IMR-90 (cell line): ENCODE results near the gene SLIT1.

Experiments
- BHLHE40 ChIP-seq: fragments of 150-350 bp; IDR thresholded peaks from 2 replicates; pipeline ENCODE4 v1.6.1; 2016; ENCODE audit warnings: mild to moderate bottlenecking, low read depth, low read length
- CEBPB ChIP-seq: IDR thresholded peaks from 2 replicates; pipeline ENCODE4 v1.6.1; 2012; ENCODE audit warnings: low read depth, low read length, improper control_type of control experiment
- CHD1 ChIP-seq: IDR thresholded peaks from 2 replicates; pipeline ENCODE4 v1.6.1; 2012; ENCODE audit warnings: low read depth, low read length, improper control_type of control experiment
- MAFK ChIP-seq: IDR thresholded peaks from 2 replicates; pipeline ENCODE4 v1.6.1; 2012; ENCODE audit warnings: low read depth, low read length, improper control_type of control experiment
- MXI1 ChIP-seq: IDR thresholded peaks from 2 replicates; pipeline ENCODE4 v1.6.1; 2012; ENCODE audit warnings: low read depth, mild to moderate bottlenecking, low read length, moderate library complexity, borderline replicate concordance
- NFE2L2 ChIP-seq: fragments of 150-350 bp; IDR thresholded peaks from 2 replicates; pipeline ENCODE4 v1.6.1; 2016; ENCODE audit warnings: low read depth, mild to moderate bottlenecking, low read length
- POLR2A ChIP-seq: IDR thresholded peaks from 2 replicates; pipeline ENCODE4 v1.6.1; 2012; ENCODE audit warnings: mild to moderate bottlenecking, low read depth, low read length
- RAD21 ChIP-seq: IDR thresholded peaks from 2 replicates; pipeline ENCODE4 v1.6.1; 2012; ENCODE audit warnings: low read length, improper control_type of control experiment
- RCOR1 ChIP-seq: IDR thresholded peaks from 2 replicates; pipeline ENCODE4 v1.6.1; 2012; ENCODE audit warnings: mild to moderate bottlenecking, low read length, improper control_type of control experiment; ENCODE audit not compliant: insufficient replicate concordance
- SMC3 ChIP-seq: fragments of 150-350 bp; IDR thresholded peaks from 2 replicates; pipeline ENCODE4 v1.6.1; 2016; ENCODE audit warnings: low read depth, mild to moderate bottlenecking, antibody characterized with exemption, low read length, moderate library complexity
- TF ChIP-seq, protein P1 (sequence below): conservative IDR thresholded peaks from 2 replicates; pipeline ENCODE4 v1.5.1; 2012; ENCODE audit warnings: mild to moderate bottlenecking, low read depth, low read length, improper control_type of control experiment

DNA sequence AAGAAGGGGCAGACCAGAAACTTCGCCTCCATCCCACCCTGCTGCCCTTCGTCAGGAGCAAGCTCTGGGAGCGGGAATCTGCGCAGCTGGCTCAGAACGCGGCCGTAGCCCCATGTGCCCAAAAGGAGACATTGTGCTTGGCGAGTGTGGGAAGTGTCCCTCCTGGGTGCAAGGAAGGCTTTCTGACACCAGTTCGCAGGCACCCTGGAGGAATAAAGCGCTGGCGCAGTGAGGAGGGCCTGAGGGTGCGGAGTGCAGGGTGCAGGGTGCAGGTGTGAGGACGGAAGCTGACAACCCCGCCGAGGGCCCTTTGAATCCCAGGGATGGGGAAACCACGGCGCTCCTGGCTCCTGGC lies 811 bp downstream of the SLIT1 start:
- TF ChIP-seq POLR2A: no peak
- no peak for TF ChIP-seq MXI1
- TF ChIP-seq, protein P1, sequence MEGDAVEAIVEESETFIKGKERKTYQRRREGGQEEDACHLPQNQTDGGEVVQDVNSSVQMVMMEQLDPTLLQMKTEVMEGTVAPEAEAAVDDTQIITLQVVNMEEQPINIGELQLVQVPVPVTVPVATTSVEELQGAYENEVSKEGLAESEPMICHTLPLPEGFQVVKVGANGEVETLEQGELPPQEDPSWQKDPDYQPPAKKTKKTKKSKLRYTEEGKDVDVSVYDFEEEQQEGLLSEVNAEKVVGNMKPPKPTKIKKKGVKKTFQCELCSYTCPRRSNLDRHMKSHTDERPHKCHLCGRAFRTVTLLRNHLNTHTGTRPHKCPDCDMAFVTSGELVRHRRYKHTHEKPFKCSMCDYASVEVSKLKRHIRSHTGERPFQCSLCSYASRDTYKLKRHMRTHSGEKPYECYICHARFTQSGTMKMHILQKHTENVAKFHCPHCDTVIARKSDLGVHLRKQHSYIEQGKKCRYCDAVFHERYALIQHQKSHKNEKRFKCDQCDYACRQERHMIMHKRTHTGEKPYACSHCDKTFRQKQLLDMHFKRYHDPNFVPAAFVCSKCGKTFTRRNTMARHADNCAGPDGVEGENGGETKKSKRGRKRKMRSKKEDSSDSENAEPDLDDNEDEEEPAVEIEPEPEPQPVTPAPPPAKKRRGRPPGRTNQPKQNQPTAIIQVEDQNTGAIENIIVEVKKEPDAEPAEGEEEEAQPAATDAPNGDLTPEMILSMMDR: no peak
- no peak for TF ChIP-seq CEBPB
- no peak for TF ChIP-seq CHD1
- no peak for TF ChIP-seq RCOR1
- TF ChIP-seq MAFK: no peak
- TF ChIP-seq RAD21: no peak
- TF ChIP-seq NFE2L2: no peak
- TF ChIP-seq BHLHE40: no peak
- no peak for TF ChIP-seq SMC3
